Mucosa of stomach (tissue), 1 donor: Measurements from ENCODE around the gene UTP3.
A peak's percentile ranks its signal among the peaks of the same experiment; 100 is the strongest.
"Not testable (repeated sequence)": the region's sequence is repeated elsewhere in the genome, so short reads cannot be mapped to it uniquely, and the experiment has no call there.

Source experiments
- H3K27me3 ChIP-seq: one replicate; pipeline ENCODE4 v1.7.0; 2013; ENCODE audit warnings: mild to moderate bottlenecking, low read length; ENCODE audit not compliant: control insufficient read depth, insufficient read depth
- H3K36me3 ChIP-seq: one replicate; pipeline ENCODE4 v1.7.0; 2013; ENCODE audit warnings: low read length; ENCODE audit not compliant: control insufficient read depth, insufficient read depth
- H3K4me1 ChIP-seq: one replicate; pipeline ENCODE4 v1.7.0; 2013; ENCODE audit warnings: mild to moderate bottlenecking, low read length; ENCODE audit not compliant: control insufficient read depth, insufficient read depth
- H3K4me3 ChIP-seq: one replicate; pipeline ENCODE4 v1.7.0; 2013; ENCODE audit warnings: low read length
- H3K9ac ChIP-seq: one replicate; pipeline ENCODE4 v1.7.0; 2013; ENCODE audit warnings: mild to moderate bottlenecking, low read length, moderate library complexity
- H3K9me3 ChIP-seq: one replicate; pipeline ENCODE4 v1.7.0; 2013; ENCODE audit warnings: mild to moderate bottlenecking, low read length, moderate library complexity; ENCODE audit not compliant: control insufficient read depth
- donor health status: Pancreatic carcinoma.

The UTP3 gene

DNA sequence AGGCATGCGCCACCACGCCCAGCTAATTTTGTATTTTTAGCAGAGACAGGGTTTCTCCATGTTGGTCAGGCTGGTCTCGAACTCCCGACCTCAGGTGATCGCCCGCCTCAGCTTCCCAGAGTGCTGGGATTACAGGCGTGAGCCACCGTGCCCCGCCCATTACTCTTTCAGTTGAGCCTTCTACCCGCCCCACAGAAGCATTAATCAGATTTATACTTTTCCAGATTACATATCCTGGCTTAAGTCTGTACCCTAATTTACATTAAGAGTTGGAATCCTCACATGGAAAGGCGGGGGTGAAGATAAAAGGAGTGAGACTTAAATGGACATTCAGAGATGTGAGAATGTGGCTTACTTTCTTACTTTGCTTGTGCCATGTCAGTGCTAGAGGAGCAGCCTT is 38.2 kb downstream of the UTP3 start:
- not testable (repeated sequence) for H3K27me3 ChIP-seq, H3K4me3 ChIP-seq, H3K36me3 ChIP-seq, H3K9ac ChIP-seq, H3K4me1 ChIP-seq, H3K9me3 ChIP-seq

DNA sequence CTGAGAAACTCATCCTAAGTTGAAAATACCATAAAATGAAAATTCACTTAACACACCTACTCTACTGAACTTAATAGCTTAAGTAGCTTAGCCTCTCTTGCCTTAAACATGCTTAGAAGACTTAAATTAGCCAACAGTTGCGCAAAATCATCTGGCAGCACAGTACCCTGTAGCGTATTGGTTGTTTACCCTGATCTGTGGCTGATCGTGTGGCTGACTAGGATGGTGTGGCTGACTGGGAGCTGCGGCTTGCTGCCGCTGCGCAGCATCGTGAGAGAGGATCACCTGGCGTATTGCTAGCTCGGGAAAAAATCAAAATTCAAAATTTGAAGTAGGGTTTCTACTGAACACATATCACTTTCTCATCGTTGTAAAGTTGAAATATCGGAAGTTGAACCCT is 39.8 kb downstream of the UTP3 start:
- H3K9me3 ChIP-seq = no peaks in the 10 kb centered on the region
- no peak overlapping the region for H3K4me3 ChIP-seq
- no peak overlapping the region for H3K9ac ChIP-seq
- H3K4me1 ChIP-seq = no peaks in the 10 kb centered on the region
- no peaks in the 10 kb centered on the region for H3K27me3 ChIP-seq
- no peaks in the 10 kb centered on the region for H3K36me3 ChIP-seq

DNA sequence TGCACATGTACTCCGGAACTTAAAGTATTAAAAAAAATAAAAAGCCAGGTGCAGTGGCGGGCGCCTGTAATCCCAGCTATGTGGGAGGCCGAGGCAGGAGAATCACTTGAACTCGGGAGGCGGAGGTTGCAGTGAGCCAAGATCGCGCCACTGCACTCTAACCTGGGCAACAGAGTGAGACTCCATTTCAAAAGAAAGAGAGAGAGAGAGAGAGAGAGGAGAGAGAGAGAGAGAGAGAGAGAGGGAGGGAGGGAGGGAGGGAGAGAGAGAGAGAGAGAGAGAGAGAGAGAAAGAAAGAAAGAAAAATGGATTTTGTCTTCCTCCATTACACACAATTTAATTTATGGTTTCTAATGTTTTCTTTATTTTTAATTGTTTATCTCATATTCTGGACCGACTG is 44.5 kb downstream of the UTP3 start:
- not testable (repeated sequence) for H3K36me3 ChIP-seq, H3K9ac ChIP-seq, H3K27me3 ChIP-seq, H3K4me3 ChIP-seq, H3K4me1 ChIP-seq, H3K9me3 ChIP-seq

DNA sequence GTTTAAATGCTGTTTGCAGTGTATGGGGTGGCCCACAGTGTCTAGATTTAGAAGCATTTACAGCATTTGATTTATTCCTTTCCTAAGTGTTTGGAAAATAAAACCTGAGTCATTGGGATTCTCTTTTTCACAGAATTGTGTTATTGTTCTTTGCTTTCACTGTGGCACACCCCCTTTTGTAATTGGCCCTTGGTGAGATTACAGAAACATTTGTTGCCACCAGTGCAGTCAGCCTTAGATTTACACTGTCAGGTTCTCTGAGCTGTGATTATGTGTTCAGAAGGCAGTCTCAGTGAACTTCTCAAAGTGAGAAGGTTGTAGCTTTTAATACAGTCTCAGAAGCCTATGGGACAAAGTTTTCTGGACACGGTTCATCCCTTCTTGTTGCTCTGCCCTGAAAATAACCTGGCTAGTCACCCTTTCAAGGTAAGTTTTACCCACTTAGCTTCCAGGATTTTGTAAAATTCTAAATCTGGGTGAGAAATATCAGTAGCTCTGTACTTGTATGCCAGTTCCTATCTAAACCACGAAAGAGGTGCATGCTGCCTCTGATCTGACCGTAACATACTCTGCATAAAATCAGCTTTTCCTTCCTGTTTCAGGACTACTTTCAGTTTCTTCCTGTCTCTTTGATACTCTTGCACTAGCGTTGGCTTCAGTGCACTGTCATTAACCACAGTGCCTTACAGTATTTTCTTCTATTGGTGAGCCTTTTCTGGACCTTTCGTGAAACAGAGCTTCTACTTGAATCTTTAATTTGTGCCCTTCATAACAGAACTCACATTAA is 46.0 kb downstream of the UTP3 start:
- Histone ChIP-seq H3K27me3 (no peaks in the 10 kb centered on the region), H3K36me3 (no peaks in the 10 kb centered on the region), H3K9ac (peak overlapping the region; percentile 60), H3K4me1 (peaks cover 1% of the 10 kb centered on the region), H3K4me3 (peak overlapping the region; percentile 28), H3K9me3 (no peaks in the 10 kb centered on the region)

DNA sequence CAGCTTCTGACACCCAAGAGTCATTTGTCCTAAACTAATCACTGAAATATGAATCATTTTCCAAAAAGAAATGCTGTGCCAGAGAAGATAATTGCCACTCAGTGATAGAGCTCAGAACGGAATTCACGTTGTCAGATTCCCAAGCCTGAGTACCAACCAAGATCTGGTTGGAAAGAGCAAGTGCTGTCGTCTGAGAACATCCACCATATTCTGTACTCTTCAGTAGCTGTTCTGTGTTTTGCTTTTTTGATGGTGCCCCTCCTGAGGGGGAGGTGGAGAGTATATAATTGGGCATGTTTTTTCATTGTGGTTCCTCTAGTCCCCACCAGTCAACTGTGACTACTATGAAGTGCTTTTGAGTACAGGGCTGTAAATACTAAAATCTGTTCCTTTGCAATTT is 46.6 kb downstream of the UTP3 start:
- no peaks in the 10 kb centered on the region for H3K27me3 ChIP-seq
- H3K4me3 ChIP-seq = peak overlapping the region; percentile 28
- H3K36me3 ChIP-seq = no peaks in the 10 kb centered on the region
- peaks cover 5% of the 10 kb centered on the region for H3K4me1 ChIP-seq
- peak overlapping the region; percentile 60 for H3K9ac ChIP-seq
- H3K9me3 ChIP-seq = no peaks in the 10 kb centered on the region

DNA sequence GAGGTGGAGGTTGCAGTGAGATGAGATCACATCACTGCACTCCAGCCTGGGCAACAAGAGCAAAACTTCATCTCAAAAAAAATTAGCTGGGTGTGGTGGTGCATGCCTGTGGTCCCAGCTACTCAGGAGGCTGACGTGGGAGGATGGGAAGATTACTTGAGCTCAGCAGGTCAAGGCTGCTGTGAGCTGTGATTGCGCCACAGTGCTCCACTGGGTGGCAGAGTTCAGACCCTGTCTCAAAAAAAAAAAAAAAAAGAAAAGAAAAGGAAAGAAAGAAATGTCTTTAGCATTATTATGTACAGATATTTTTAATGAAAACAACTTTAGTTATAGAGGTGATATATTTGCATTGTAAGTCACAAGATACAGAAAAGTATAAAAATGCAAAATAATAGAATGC is 47.6 kb downstream of the UTP3 start:
- not testable (repeated sequence) for H3K27me3 ChIP-seq, H3K36me3 ChIP-seq, H3K9me3 ChIP-seq, H3K9ac ChIP-seq, H3K4me3 ChIP-seq, H3K4me1 ChIP-seq

DNA sequence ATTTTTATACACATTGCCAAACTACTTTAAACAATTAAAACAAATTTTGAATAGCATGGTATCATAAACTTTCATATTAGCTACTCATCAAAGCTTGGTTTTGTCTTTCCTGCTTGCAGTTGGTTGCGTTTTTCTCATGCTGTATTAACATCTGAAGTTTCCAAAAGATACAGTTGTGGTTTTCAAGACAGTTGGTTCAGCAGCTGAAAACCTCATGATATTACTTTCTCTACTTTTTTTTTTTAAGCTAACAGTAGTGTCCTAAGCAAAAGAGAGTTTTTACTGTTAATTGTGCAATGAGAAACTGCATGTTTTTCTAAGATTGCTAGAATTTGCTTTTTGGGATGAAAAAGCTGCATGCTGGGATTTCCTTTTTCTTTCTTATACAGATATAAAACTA is 48.7 kb downstream of the UTP3 start:
- Histone ChIP-seq H3K27me3 (no peaks in the 10 kb centered on the region), H3K4me1 (peaks cover 12% of the 10 kb centered on the region), H3K9ac (no peak overlapping the region), H3K9me3 (no peaks in the 10 kb centered on the region), H3K36me3 (no peaks in the 10 kb centered on the region), H3K4me3 (no peak overlapping the region)

DNA sequence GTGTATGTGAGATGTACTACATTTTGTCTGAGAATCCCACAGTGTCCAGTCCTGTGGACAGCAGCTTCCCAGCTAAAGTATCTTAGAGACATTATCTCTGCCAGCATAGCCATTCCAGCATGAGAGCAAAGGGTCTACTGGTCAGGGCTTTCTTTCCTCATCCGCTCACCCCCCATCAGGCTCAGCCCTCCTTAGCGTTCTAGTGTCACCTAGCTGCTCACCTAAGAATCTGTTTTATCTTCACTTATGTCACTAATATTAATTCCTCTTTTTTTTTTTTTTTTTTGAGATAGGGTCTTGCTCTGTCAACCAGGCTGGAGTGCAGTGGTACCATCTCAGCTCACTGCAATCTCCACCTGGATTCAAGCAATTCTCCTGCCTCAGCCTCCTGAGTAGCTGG is 49.1 kb downstream of the UTP3 start:
- peaks cover 12% of the 10 kb centered on the region for H3K4me1 ChIP-seq
- H3K9me3 ChIP-seq = no peaks in the 10 kb centered on the region
- no peaks in the 10 kb centered on the region for H3K27me3 ChIP-seq
- no peak overlapping the region for H3K4me3 ChIP-seq
- no peak overlapping the region for H3K9ac ChIP-seq
- H3K36me3 ChIP-seq = no peaks in the 10 kb centered on the region

DNA sequence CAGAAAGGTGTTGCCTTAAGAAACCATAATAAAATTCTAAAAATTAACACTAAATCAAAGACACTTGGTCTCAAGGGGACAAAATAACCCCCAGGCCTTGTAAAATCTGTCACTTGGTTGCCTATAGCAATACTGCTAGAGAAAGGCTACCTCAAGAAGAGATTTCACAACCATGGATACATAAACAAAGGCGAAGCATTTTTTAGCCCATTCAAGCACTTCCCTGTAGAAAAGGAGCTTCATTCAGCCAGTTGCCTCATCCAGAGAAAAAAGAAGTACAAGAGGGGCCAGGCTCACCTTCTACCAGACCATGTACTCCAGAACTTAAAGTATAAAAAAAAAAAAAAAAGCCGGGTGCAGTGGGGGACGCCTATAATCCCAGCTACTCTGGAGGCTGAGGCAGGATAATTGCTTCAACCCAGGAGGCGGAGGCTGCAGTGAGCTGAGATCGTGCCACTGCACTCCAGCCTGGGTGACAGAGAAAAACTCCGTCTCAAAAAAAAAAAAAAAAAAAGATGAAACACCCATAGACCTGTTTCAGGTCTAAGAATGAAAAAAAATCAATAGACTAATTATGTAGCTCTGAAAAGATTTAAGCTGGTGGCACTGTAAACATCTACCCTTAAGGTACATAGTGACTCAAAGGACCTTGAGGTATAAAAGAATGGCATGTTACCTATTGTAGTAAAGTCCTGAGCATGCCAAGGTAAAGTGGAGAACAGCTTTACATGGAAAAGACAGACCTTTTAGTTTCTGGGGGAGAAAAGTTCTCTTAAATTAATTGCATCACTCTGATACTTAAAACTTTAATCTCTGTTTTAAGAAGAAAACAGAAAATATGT is 51.4 kb downstream of the UTP3 start:
- Histone ChIP-seq H3K9ac (peak overlapping the region; percentile 12), H3K9me3 (no peaks in the 10 kb centered on the region), H3K4me3 (no peak overlapping the region), H3K27me3 (no peaks in the 10 kb centered on the region), H3K4me1 (peaks cover 12% of the 10 kb centered on the region), H3K36me3 (no peaks in the 10 kb centered on the region)
